HFF-Myc (cell line): Measurements from ENCODE around the gene EFS.

Experiments used
- DNase-seq: peaks from one replicate; pipeline ENCODE4 v3.0.0-alpha.2; 2011; ENCODE audit warnings: low read depth; ENCODE audit errors: extremely low read depth
- H3K4me3 ChIP-seq: replicated peaks from 2 replicates; pipeline ENCODE4 v1.5.1; 2011; ENCODE audit warnings: low read depth, mild to moderate bottlenecking, control low read depth, low read length
- TF ChIP-seq, protein P1 (sequence below): IDR thresholded peaks from 2 replicates; pipeline ENCODE4 v1.5.1; 2012; ENCODE audit warnings: mild to moderate bottlenecking, low read depth, low read length, control low read depth; ENCODE audit errors: missing control alignments

The EFS gene

GRCh38 chr14:23321572-23322547 is 43.1 kb downstream of the EFS start:
- TF ChIP-seq, protein P1, sequence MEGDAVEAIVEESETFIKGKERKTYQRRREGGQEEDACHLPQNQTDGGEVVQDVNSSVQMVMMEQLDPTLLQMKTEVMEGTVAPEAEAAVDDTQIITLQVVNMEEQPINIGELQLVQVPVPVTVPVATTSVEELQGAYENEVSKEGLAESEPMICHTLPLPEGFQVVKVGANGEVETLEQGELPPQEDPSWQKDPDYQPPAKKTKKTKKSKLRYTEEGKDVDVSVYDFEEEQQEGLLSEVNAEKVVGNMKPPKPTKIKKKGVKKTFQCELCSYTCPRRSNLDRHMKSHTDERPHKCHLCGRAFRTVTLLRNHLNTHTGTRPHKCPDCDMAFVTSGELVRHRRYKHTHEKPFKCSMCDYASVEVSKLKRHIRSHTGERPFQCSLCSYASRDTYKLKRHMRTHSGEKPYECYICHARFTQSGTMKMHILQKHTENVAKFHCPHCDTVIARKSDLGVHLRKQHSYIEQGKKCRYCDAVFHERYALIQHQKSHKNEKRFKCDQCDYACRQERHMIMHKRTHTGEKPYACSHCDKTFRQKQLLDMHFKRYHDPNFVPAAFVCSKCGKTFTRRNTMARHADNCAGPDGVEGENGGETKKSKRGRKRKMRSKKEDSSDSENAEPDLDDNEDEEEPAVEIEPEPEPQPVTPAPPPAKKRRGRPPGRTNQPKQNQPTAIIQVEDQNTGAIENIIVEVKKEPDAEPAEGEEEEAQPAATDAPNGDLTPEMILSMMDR, result no peak
- peak overlapping the region; percentile 78 for H3K4me3 ChIP-seq
- DNase-seq, result no peak

DNA sequence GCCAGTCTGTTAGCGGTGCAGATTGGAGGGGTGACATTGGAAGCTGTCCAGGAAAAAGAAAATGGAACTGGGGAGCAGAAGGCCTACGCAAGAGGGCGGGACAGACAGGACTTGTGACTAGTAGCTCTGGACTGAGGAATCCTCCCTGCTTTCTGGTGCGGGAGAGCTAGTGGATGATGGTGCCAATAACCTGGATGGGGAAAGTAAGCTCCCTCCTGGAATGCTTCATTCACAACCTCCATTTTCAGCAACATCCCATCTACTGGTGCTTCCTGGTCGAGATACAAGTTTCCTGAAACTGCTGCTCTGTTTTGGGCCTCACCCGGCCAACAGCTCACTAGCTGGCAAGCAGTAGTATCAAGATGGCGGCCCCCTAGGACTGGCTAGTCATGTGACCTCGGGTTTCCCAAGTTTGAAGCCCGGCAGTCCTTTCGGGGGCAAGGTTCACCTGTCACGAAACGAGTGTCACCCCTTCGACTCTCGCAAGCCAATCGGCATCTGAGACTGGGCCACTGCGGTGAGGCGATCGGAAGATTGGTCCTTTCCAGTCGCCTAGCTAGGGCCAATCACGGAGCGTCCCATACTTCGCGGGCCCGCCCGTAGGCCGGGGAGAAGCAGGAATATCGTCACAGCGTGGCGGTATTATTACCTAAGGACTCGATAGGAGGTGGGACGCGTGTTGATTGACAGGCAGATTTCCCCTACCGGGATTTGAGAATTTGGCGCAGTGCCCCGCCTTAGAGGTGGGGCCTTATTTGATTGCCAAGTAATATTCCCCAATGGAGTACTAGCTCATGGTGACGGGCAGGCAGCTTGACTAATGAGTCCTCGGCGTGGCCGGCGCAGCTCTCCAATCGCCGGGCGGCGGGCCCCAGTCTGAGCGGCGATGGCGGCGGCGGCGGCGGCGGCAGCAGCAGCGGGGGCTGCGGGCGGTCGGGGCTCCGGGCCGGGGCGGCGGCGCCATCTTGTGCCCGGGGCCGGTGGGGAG is 44.1 kb downstream of the EFS start, which contains the start of gene PABPN1:
PABPN1 (plus strand) TSS at position 874 of the 988 bp plus-strand sequence; CDS start at position 887, 13 bp downstream.
- TF ChIP-seq, protein P1, result no peak
- peak within 1 kb of the TSS; percentile 78 for H3K4me3 ChIP-seq
- peak; percentile 99 for DNase-seq

DNA sequence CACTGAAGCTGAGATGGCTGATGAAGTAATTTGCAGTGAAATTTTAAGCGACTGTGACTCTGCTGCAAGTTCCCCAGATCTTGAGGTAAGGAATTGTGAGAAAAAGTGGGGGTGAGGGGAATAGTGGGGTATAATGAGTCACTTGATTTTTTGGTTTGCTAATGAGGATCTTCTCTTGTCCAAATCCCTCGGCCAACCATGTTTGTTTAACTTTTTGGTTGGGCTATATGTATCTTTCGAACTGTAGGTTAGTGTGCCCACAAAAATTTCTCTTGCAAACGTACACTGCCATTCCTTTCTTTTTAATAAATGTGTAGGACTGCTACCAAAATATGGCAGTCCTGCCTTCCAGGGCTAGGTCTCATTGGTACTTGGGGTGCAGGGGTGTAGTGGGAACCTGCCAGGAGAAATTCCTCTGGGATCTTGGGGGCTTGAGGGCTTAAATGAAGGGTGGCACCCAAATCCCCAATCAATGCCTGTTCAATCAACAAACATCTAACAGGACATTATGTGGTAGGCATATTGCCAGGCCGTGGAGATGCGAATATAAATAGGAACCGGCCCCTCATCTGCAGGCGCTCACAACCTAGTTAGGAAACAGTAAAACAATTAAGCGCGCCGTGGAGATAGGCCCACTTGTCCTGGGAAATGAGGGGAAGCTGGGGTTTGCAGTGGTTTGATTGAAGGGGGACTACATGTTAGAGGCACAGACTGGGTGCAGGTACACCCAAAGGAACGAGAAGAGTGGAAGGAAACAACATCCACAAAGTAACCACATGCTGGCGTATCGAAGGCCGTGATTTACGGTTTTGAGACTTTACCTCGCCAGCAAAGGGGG is 45.0 kb downstream of the EFS start:
- peak overlapping the region; percentile 36 for H3K4me3 ChIP-seq
- TF ChIP-seq, protein P1, result no peak

GRCh38 chr14:23316300-23316699 is 48.7 kb downstream of the EFS start:
- no peak overlapping the region for H3K4me3 ChIP-seq
- DNase-seq, result no peak
- TF ChIP-seq, protein P1, result no peak

More for the DNA sequence above, 45.0 kb downstream of the EFS start:
- no peak for DNase-seq

DNA sequence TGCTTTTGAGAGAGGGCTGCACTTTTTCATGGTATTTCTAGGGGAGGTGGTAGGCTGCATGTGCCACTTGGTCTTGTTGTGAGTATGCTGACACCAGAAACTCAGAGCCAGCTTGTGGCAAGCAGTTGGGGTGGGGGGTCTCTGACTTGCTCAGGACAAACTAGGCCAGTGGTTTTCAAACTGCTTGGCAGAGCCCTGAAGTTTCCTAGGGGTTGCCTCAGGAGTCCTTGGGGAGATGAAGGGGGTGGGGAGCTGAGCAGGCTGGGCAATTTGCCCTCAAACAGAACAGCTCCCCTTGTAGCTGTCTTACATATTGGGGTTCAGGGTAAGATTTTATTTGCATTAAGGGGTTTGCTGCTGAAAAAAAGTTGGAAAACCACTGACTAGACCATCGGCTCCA is 54.4 kb downstream of the EFS start:
- TF ChIP-seq, protein P1, result no peak
- no peak for DNase-seq
- no peak overlapping the region for H3K4me3 ChIP-seq
